SK-N-MC (cell line): Measurements from ENCODE around the gene FARP2.
"Not testable (repeated sequence)": the region's sequence is repeated elsewhere in the genome, so short reads cannot be mapped to it uniquely, and the experiment has no call there.

ENCODE experiments used
- DNase-seq: peaks from one replicate; pipeline ENCODE4 v3.0.0-alpha.2; 2011; ENCODE audit warnings: low read depth, low spot score
- H3K27ac ChIP-seq: fragments of 200-600 bp; sonication (generic); 2 replicates; pipeline ENCODE4 v1.5.1; 2016; ENCODE audit warnings: mixed run types
- H3K36me3 ChIP-seq: fragments of 200-600 bp; sonication (generic); 2 replicates; pipeline ENCODE4 v1.6.1; 2017; ENCODE audit warnings: antibody characterized with exemption, low read length, mixed read lengths; ENCODE audit not compliant: insufficient read depth
- H3K4me3 ChIP-seq: fragments of 200-600 bp; sonication (generic); 2 replicates; pipeline ENCODE4 v1.5.1; 2016
- H3K9ac ChIP-seq: fragments of 200-600 bp; sonication (generic); 2 replicates; pipeline ENCODE4 v1.8.0; 2017; ENCODE audit warnings: mixed run types, mixed read lengths; ENCODE audit not compliant: insufficient read length
- H3K9me3 ChIP-seq: fragments of 200-600 bp; sonication (generic); 2 replicates; pipeline ENCODE4 v1.6.1; 2017; ENCODE audit warnings: low read depth, mild to moderate bottlenecking, antibody characterized with exemption, low read length, moderate library complexity, mixed read lengths
- EZH2 ChIP-seq: fragments of 200-600 bp; sonication (generic); IDR thresholded peaks from one replicate; pipeline ENCODE4 v1.6.1; 2017; ENCODE audit warnings: antibody characterized with exemption
- FOXP2 ChIP-seq: optimal IDR thresholded peaks from 2 replicates; pipeline ENCODE3; 2011; ENCODE audit warnings: mild to moderate bottlenecking, moderate library complexity; ENCODE audit not compliant: insufficient read depth; ENCODE audit errors: extremely low read length, control extremely low read depth
- POLR2AphosphoS5 ChIP-seq: IDR thresholded peaks from 2 replicates; pipeline ENCODE4 v1.6.1; 2012; ENCODE audit warnings: mild to moderate bottlenecking, low read depth, low read length, borderline replicate concordance

Gene FARP2

GRCh38 chr2:241421330-241421729 lies 65.2 kb downstream of the FARP2 start:
- Histone ChIP-seq H3K9ac (no peak overlapping the region), H3K36me3 (peaks cover 25% of the 10 kb centered on the region; the same call in 1 of the 2 replicates), H3K4me3 (no peak overlapping the region), H3K9me3 (no peaks in the 10 kb centered on the region), H3K27ac (no peak overlapping the region)
- DNase-seq = no peak
- TF ChIP-seq FOXP2 (no peak), EZH2 (no peak), POLR2AphosphoS5 (no peak)

- H3K36me3 ChIP-seq = peaks cover 25% of the 10 kb centered on the region; the same call in 1 of the 2 replicates
- not testable (repeated sequence) for H3K27ac ChIP-seq, H3K9ac ChIP-seq
Measured at GRCh38 chr2:241421942-241422341, 65.9 kb downstream of the FARP2 start.

GRCh38 chr2:241422350-241422749 lies 66.3 kb downstream of the FARP2 start:
- TF ChIP-seq POLR2AphosphoS5 (no peak), EZH2 (no peak), FOXP2 (no peak)
- Histone ChIP-seq H3K9me3 (no peaks in the 10 kb centered on the region), H3K36me3 (peaks cover 25% of the 10 kb centered on the region; the same call in 1 of the 2 replicates), H3K9ac (no peak overlapping the region), H3K27ac (no peak overlapping the region), H3K4me3 (no peak overlapping the region)
- DNase-seq = no peak

More at GRCh38 chr2:241421942-241422341, 65.9 kb downstream of the FARP2 start:
- not testable (repeated sequence) for H3K9me3 ChIP-seq, H3K4me3 ChIP-seq, DNase-seq

GRCh38 chr2:241423489-241423888 lies 67.4 kb downstream of the FARP2 start:
- H3K36me3 ChIP-seq = peaks cover 23% of the 10 kb centered on the region; the same call in 1 of the 2 replicates
- not testable (repeated sequence) for H3K4me3 ChIP-seq, DNase-seq, H3K27ac ChIP-seq, H3K9me3 ChIP-seq, H3K9ac ChIP-seq

- no peaks in the 10 kb centered on the region for H3K9me3 ChIP-seq
- no peak overlapping the region for H3K4me3 ChIP-seq
- no peak for DNase-seq
- TF ChIP-seq POLR2AphosphoS5 = no peak
- no peak for TF ChIP-seq EZH2
- TF ChIP-seq FOXP2 = no peak
- H3K27ac ChIP-seq = no peak overlapping the region
- no peak overlapping the region for H3K9ac ChIP-seq
- peaks cover 33% of the 10 kb centered on the region; the same call in 1 of the 2 replicates for H3K36me3 ChIP-seq
Measured at GRCh38 chr2:241425368-241425767, 69.3 kb downstream of the FARP2 start.

- no peak overlapping the region for H3K4me3 ChIP-seq
- no peak for DNase-seq
- TF ChIP-seq EZH2 (no peak), FOXP2 (no peak), POLR2AphosphoS5 (no peak)
- no peak overlapping the region for H3K9ac ChIP-seq
- no peaks in the 10 kb centered on the region for H3K9me3 ChIP-seq
- H3K27ac ChIP-seq = no peak overlapping the region
- peaks cover 26% of the 10 kb centered on the region; the same call in 1 of the 2 replicates for H3K36me3 ChIP-seq
Measured at GRCh38 chr2:241430178-241430577, 74.1 kb downstream of the FARP2 start.

- no peaks in the 10 kb centered on the region for H3K9me3 ChIP-seq
- peaks cover 32% of the 10 kb centered on the region for H3K36me3 ChIP-seq
Measured at GRCh38 chr2:241432824-241433448, 76.9 kb downstream of the FARP2 start.

GRCh38 chr2:241437179-241437578 lies 81.1 kb downstream of the FARP2 start:
- H3K36me3 ChIP-seq = peaks cover 18% of the 10 kb centered on the region
- no peak overlapping the region for H3K9ac ChIP-seq
- TF ChIP-seq POLR2AphosphoS5 (no peak), EZH2 (no peak), FOXP2 (no peak)

More at GRCh38 chr2:241432824-241433448, 76.9 kb downstream of the FARP2 start:
- Histone ChIP-seq H3K27ac (no peak overlapping the region), H3K9ac (no peak overlapping the region), H3K4me3 (no peak overlapping the region)
- no peak for TF ChIP-seq EZH2
- no peak for TF ChIP-seq POLR2AphosphoS5
- no peak for DNase-seq

GRCh38 chr2:241441492-241441891 lies 85.4 kb downstream of the FARP2 start:
- no peak for TF ChIP-seq FOXP2
- TF ChIP-seq POLR2AphosphoS5 = no peak
- TF ChIP-seq EZH2 = no peak
- Histone ChIP-seq H3K27ac (no peak overlapping the region), H3K9ac (no peak overlapping the region), H3K36me3 (peaks cover 18% of the 10 kb centered on the region), H3K4me3 (no peak overlapping the region), H3K9me3 (no peaks in the 10 kb centered on the region)
- DNase-seq = no peak

More at GRCh38 chr2:241437179-241437578, 81.1 kb downstream of the FARP2 start:
- H3K4me3 ChIP-seq = no peak overlapping the region
- no peak for DNase-seq
- H3K27ac ChIP-seq = no peak overlapping the region
- no peaks in the 10 kb centered on the region for H3K9me3 ChIP-seq
